ENCODE measurements around the gene PCDHGA6. TPM values are rescaled to one million over a fixed set of nuclear protein-coding genes. Genes with fewer than 3 reads are reported as not detected.
A peak's percentile ranks its signal among the peaks of the same experiment; 100 is the strongest.
"Not testable (repeated sequence)": the region's sequence is repeated elsewhere in the genome, so short reads cannot be mapped to it uniquely, and the experiment has no call there.

Gene PCDHGA6
- total RNA-seq, 1 donor from 2014 or later, result 6.0 TPM

DNA sequence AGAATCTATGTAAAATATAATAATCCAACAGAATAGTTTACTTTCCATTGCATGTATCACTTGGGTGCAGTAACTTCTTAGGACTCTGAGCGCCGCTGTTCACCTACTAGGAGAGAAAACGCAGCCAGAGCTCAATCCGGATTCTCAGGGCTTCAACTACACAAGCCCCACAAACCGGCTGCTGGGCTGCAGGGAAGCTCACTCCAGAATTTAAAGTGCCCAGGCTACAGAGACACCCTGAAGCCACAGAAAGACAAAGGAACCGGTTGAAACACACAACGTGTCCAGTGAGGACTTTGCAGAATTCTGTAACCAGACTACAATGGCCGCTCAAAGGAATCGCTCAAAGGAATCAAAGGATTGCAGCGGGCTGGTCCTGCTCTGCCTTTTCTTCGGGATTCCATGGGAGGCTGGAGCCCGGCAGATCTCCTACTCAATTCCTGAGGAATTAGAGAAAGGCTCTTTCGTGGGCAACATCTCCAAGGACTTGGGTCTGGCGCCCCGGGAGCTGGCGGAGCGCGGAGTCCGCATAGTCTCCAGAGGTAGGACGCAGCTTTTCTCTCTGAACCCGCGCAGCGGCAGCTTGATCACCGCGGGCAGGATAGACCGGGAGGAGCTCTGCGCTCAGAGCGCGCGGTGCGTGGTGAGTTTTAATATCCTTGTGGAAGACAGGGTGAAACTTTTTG lies 39.3 kb downstream of the PCDHGA6 start, which contains the start of gene PCDHGA10:
TSS of gene PCDHGA10 (plus strand) at position 134 of the 686 bp plus-strand sequence. CDS start at position 323, 189 bp downstream.
- intact Hi-C loops (cut with DNase I), result loop anchor here (5.0 kb wide), 1 partner anchor 41 kb away; the partner anchor contains the start of genes PCDHGA6 and PCDHGB3
- no peak for DNase-seq (ENCODE audit: missing footprints)
- ATAC-seq, result peak; percentile 50

DNA sequence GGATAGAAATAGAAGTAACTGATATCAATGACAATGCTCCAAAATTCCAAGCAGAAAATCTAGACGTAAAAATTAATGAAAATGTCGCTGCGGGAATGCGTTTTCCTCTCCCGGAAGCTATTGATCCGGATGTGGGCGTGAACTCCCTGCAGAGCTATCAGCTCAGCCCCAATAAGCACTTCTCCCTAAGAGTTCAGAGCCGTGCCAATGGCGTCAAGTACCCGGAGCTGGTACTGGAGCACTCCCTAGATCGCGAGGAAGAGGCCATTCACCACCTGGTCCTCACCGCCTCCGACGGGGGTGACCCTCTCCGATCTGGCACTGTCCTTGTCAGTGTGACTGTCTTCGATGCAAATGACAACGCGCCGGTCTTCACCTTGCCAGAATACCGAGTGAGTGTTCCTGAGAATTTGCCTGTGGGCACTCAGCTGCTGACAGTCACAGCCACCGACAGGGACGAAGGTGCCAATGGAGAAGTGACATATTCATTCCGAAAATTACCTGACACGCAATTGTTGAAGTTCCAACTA lies 39.9 kb downstream of the PCDHGA6 start:
- no peak for DNase-seq (ENCODE audit: missing footprints)
- ATAC-seq, result peak; percentile 22
- intact Hi-C loops (cut with DNase I), result loop anchor here (5.0 kb wide), 1 partner anchor 41 kb away; the partner anchor contains the start of genes PCDHGA6 and PCDHGB3

DNA sequence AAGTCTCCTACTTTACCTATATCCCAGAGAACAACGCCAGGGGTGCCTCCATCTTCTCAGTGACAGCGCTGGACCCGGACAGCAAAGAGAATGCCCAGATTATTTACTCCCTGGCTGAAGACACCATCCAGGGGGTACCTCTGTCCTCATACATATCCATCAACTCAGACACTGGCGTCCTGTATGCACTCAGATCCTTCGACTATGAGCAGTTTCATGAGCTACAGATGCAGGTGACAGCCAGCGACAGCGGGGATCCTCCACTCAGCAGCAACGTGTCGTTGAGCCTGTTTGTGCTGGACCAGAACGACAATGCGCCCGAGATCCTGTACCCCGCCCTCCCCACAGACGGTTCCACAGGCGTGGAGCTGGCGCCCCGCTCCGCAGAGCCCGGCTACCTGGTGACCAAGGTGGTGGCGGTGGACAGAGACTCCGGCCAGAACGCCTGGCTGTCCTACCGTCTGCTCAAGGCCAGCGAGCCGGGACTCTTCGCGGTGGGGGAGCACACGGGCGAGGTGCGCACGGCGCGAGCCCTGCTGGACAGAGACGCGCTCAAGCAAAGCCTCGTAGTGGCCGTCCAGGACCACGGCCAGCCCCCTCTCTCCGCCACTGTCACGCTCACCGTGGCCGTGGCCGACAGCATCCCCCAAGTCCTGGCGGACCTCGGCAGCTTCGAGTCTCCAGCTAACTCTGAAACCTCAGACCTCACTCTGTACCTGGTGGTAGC lies 41.0 kb downstream of the PCDHGA6 start:
- DNase-seq (ENCODE audit: missing footprints); ATAC-seq: not testable (repeated sequence)
- intact Hi-C loops (cut with DNase I), result loop anchor here (5.0 kb wide), 1 partner anchor 42 kb away; the partner anchor contains the start of genes PCDHGA6 and PCDHGB3

DNA sequence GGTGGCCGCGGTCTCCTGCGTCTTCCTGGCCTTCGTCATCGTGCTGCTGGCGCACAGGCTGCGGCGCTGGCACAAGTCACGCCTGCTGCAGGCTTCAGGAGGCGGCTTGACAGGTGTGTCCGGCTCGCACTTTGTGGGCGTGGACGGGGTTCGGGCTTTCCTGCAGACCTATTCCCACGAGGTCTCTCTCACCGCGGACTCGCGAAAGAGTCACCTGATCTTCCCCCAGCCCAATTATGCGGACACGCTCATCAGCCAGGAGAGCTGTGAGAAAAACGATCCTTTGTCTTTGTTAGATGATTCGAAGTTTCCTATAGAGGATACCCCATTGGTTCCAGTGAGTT lies 41.6 kb downstream of the PCDHGA6 start:
- ATAC-seq; intact Hi-C loops (cut with DNase I): not testable (repeated sequence)
- DNase-seq (ENCODE audit: missing footprints), result peak; percentile 65

DNA sequence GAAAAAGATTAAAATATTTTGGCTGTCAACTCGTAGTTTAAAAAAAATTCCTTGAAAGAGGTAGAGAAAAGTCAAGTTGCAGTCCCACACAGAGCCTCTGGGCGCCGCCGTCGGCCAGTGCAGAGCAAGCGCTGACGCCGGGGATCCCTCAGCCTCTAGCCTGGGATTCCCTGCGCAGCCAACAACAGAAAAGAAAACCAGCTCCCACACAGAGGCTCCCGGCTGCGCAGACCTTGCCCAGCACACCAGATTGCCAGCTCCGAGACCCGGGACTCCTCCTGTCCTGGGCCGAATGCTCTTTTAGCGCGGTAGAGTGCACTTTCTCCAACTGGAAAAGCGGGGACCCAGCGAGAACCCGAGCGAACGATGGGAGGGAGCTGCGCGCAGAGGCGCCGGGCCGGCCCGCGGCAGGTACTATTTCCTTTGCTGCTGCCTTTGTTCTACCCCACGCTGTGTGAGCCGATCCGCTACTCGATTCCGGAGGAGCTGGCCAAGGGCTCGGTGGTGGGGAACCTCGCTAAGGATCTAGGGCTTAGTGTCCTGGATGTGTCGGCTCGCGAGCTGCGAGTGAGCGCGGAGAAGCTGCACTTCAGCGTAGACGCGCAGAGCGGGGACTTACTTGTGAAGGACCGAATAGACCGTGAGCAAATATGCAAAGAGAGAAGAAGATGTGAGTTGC lies 43.9 kb downstream of the PCDHGA6 start, which contains the start of gene PCDHGB7:
TSS of gene PCDHGB7 (plus strand) at position 184 of the 679 bp plus-strand sequence. CDS start at position 367, 183 bp downstream.
- intact Hi-C loops (cut with DNase I), result loop anchor here (2.0 kb wide), 2 partner anchors 107 to 141 kb away; no protein-coding TSS in a partner anchor
- DNase-seq (ENCODE audit: missing footprints) (peak; percentile 89), ATAC-seq (peak; percentile 92)

DNA sequence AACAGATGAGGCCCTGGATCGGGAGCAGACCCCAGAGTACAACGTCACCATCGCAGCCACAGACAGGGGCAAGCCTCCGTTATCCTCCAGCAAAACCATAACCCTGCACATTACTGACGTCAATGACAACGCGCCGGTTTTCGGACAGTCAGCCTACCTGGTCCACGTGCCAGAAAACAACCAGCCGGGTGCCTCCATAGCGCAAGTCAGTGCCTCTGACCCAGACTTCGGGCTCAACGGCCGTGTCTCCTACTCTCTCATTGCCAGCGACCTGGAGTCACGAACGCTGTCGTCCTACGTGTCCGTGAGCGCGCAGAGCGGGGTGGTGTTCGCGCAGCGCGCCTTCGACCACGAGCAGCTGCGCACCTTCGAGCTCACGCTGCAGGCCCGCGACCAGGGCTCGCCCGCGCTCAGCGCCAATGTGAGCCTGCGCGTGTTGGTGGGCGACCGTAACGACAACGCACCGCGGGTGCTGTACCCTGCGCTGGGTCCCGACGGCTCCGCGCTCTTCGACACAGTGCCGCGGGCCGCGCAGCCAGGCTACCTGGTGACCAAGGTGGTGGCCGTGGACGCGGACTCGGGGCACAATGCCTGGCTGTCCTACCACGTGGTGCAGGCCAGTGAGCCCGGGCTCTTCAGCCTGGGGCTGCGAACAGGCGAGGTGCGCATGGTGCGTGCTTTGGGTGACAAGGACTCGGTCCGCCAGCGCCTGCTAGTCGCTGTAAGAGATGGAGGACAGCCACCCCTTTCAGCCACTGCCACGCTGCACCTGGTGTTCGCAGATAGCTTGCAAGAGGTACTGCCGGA lies 45.6 kb downstream of the PCDHGA6 start:
- intact Hi-C loops (cut with DNase I), result no loop called here
- DNase-seq (ENCODE audit: missing footprints) (no peak), ATAC-seq (no peak)

DNA sequence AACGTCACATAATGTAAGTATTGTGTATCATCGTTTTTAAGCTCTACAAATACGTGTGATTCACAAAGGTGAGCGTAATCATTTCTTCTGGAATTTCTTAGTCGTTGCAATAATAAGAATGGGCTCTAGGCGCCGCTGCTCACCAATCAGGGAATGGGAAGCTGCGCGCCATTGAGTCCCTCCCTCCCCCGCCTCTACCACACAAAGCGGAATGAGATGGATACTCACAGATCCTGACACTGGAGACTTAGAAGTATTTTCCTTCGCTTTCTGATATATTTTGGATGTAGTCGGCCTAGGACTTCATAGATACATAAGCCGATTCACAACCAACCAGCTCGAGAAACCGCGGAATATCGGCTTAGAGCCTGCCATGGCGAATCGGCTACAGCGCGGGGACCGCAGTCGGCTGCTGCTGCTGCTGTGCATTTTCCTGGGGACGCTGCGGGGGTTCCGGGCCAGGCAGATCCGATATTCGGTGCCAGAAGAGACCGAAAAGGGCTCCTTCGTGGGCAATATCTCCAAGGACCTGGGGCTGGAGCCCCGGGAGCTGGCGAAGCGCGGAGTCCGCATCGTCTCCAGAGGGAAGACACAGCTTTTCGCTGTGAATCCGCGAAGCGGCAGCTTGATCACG lies 47.3 kb downstream of the PCDHGA6 start, which contains the start of gene PCDHGA11:
TSS of gene PCDHGA11 (plus strand) at position 197 of the 634 bp plus-strand sequence. CDS start at position 374, 177 bp downstream.
- intact Hi-C loops (cut with DNase I), result no loop called here
- DNase-seq (ENCODE audit: missing footprints) (no peak), ATAC-seq (no peak)

DNA sequence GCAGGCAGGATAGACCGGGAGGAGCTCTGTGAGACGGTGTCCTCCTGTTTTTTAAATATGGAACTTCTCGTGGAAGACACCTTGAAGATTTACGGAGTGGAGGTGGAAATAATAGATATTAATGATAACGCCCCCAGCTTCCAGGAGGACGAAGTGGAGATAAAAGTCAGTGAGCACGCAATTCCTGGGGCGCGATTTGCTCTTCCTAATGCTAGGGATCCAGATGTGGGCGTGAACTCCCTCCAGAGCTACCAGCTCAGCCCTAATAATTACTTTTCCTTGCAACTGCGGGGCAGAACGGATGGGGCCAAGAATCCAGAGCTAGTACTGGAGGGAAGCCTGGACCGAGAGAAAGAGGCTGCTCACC lies 47.8 kb downstream of the PCDHGA6 start:
- intact Hi-C loops (cut with DNase I), result no loop called here
- DNase-seq (ENCODE audit: missing footprints) (no peak), ATAC-seq (no peak)

DNA sequence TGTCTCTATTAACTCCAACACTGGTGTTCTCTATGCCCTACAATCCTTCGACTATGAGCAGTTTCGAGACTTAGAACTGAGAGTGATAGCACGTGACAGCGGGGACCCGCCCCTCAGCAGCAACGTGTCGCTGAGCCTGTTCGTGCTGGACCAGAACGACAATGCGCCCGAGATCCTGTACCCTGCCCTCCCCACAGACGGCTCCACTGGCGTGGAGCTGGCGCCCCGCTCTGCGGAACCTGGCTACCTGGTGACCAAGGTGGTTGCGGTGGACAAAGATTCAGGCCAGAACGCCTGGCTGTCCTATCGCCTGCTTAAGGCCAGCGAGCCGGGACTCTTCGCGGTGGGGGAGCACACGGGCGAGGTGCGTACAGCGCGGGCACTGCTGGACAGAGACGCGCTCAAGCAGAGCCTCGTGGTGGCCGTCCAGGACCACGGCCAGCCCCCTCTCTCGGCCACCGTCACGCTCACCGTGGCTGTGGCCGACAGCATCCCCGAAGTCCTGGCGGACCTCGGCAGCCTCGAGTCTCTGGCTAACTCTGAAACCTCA lies 49.1 kb downstream of the PCDHGA6 start:
- no peak for ATAC-seq
- intact Hi-C loops (cut with DNase I), result no loop called here
- no peak for DNase-seq (ENCODE audit: missing footprints)

DNA sequence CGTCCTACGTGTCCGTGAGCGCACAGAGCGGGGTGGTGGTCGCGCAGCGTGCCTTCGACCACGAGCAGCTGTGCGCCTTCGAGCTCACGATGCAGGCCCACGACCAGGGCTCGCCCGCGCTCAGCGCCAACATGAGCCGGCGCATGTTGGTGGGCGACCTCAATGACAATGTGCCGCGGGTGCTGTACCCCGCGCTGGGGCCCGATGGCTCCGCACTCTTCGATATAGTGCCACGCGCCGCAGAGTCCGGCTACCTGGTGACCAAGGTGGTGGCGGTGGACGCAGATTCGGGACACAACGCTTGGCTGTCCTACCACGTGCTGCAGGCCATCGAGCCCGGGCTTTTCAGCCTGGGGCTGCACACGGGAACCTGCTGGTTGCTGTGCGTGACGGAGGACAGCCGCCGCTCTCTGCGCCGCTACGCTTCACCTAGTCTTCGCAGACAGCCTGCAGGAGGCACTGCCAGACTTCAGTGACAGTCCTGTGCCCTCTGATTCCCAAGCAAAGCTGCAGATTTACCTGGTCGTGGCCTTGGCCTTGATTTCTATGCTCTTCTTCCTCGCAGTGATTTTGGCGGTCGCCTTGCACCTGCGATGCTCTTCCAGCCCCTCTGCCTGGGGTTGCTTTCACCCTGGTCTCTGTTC lies 54.2 kb downstream of the PCDHGA6 start:
- intact Hi-C loops (cut with DNase I), result no loop called here
- ATAC-seq, result no peak
- DNase-seq (ENCODE audit: missing footprints), result no peak

Other genes starting within 250 kb of the PCDHGA6 start
- gene PCDHB5, start 238.7 kb upstream of the PCDHGA6 start, total RNA-seq, result 1.6 TPM
- 0.51 TPM for gene PCDHB6, start 223.8 kb upstream of the PCDHGA6 start, total RNA-seq
- gene PCDHB7, start 201.2 kb upstream of the PCDHGA6 start, total RNA-seq, result 0.87 TPM
- 2.2 TPM for gene PCDHB8, start 196.1 kb upstream of the PCDHGA6 start, total RNA-seq
- gene PCDHB16, start 191.5 kb upstream of the PCDHGA6 start, total RNA-seq, result 2.5 TPM
- 1.3 TPM for gene PCDHB9, start 186.7 kb upstream of the PCDHGA6 start, total RNA-seq
- 0.84 TPM for gene PCDHB10, start 181.5 kb upstream of the PCDHGA6 start, total RNA-seq
- 0.81 TPM for gene PCDHB11, start 174.3 kb upstream of the PCDHGA6 start, total RNA-seq
- gene PCDHB12, start 165.2 kb upstream of the PCDHGA6 start, total RNA-seq, result 1.3 TPM
- gene PCDHB13, start 160.0 kb upstream of the PCDHGA6 start, total RNA-seq, result 2.6 TPM
- 4.1 TPM for gene PCDHB14, start 150.5 kb upstream of the PCDHGA6 start, total RNA-seq
- 5.8 TPM for gene PCDHB15, start 128.5 kb upstream of the PCDHGA6 start, total RNA-seq
- not detected for gene SLC25A2, start 69.8 kb upstream of the PCDHGA6 start, total RNA-seq
- gene TAF7, start 53.1 kb upstream of the PCDHGA6 start, total RNA-seq, result 101 TPM
- gene PCDHGA1, start 43.4 kb upstream of the PCDHGA6 start, total RNA-seq, result 3.2 TPM
- 6.2 TPM for gene PCDHGA2, start 35.1 kb upstream of the PCDHGA6 start, total RNA-seq
- 9.8 TPM for gene PCDHGA3, start 30.1 kb upstream of the PCDHGA6 start, total RNA-seq
- gene PCDHGB1, start 23.8 kb upstream of the PCDHGA6 start, total RNA-seq, result 6.7 TPM
- gene PCDHGA4, start 18.9 kb upstream of the PCDHGA6 start, total RNA-seq, result 7.8 TPM
- gene PCDHGB2, start 13.9 kb upstream of the PCDHGA6 start, total RNA-seq, result 8.3 TPM
- gene PCDHGA5, start 9.7 kb upstream of the PCDHGA6 start, total RNA-seq, result 5.7 TPM
- gene PCDHGB3, start 3.6 kb upstream of the PCDHGA6 start, total RNA-seq, result 7.3 TPM
- gene PCDHGA7, start 8.9 kb downstream of the PCDHGA6 start, total RNA-seq, result 7.2 TPM
- gene PCDHGB4, start 13.8 kb downstream of the PCDHGA6 start, total RNA-seq, result 4.6 TPM
- 9.7 TPM for gene PCDHGA8, start 18.7 kb downstream of the PCDHGA6 start, total RNA-seq
- gene PCDHGB5, start 24.1 kb downstream of the PCDHGA6 start, total RNA-seq, result 6.1 TPM
- gene PCDHGA9, start 28.9 kb downstream of the PCDHGA6 start, total RNA-seq, result 4.2 TPM
- 5.9 TPM for gene PCDHGB6, start 34.1 kb downstream of the PCDHGA6 start, total RNA-seq
- gene PCDHGA10, start 39.1 kb downstream of the PCDHGA6 start, total RNA-seq, result 4.1 TPM
- 8.6 TPM for gene PCDHGB7, start 43.8 kb downstream of the PCDHGA6 start, total RNA-seq
- 4.5 TPM for gene PCDHGA11, start 47.2 kb downstream of the PCDHGA6 start, total RNA-seq
- gene PCDHGA12, start 56.6 kb downstream of the PCDHGA6 start, total RNA-seq, result 6.5 TPM
- gene PCDHGC3, start 102.1 kb downstream of the PCDHGA6 start, total RNA-seq, result 22.5 TPM
- 2.4 TPM for gene PCDHGC4, start 111.1 kb downstream of the PCDHGA6 start, total RNA-seq
- gene PCDHGC5, start 115.2 kb downstream of the PCDHGA6 start, total RNA-seq, result 2.4 TPM
- 36.1 TPM for gene DIAPH1, start 245.1 kb downstream of the PCDHGA6 start, total RNA-seq

Data from Right ventricle myocardium inferior (tissue), 1 donor.